Measurements from ENCODE around the gene ATP5PB.

The ATP5PB gene

GRCh38 chr1:111446967-111447892 lies 2.0 kb upstream of the ATP5PB start:
- DNase-seq = no peak

GRCh38 chr1:111448482-111448917 lies 764 bp upstream of the ATP5PB start:
- DNase-seq = peak; percentile 27

- no peak for DNase-seq
Measured at GRCh38 chr1:111449703-111450017, 396 bp downstream of the ATP5PB start.

- DNase-seq = no peak
Measured at GRCh38 chr1:111450185-111450584, 921 bp downstream of the ATP5PB start.

- no peak for DNase-seq
Measured at GRCh38 chr1:111452581-111452980, 3.3 kb downstream of the ATP5PB start.

- DNase-seq = no peak
Measured at GRCh38 chr1:111453706-111454105, 4.4 kb downstream of the ATP5PB start.

- DNase-seq = no peak
Measured at GRCh38 chr1:111454859-111455641, 5.8 kb downstream of the ATP5PB start.

GRCh38 chr1:111455642-111456031 lies 6.4 kb downstream of the ATP5PB start:
- DNase-seq = no peak

- no peak for DNase-seq
Measured at GRCh38 chr1:111461765-111462164, 12.5 kb downstream of the ATP5PB start.

GRCh38 chr1:111462370-111463028 lies 13.2 kb downstream of the ATP5PB start:
- DNase-seq = no peak

- peak; percentile 75 for DNase-seq
Measured at GRCh38 chr1:111463029-111463683, 13.9 kb downstream of the ATP5PB start.

- DNase-seq = no peak
Measured at GRCh38 chr1:111465754-111466153, 16.5 kb downstream of the ATP5PB start.

- DNase-seq = no peak
Measured at GRCh38 chr1:111466480-111466879, 17.2 kb downstream of the ATP5PB start.

GRCh38 chr1:111467865-111468716 lies 18.8 kb downstream of the ATP5PB start:
- peak; percentile 48 for DNase-seq

- DNase-seq = no peak
Measured at GRCh38 chr1:111468717-111469100, 19.4 kb downstream of the ATP5PB start.

GRCh38 chr1:111469539-111469938 lies 20.3 kb downstream of the ATP5PB start:
- DNase-seq = no peak

GRCh38 chr1:111470596-111470995 lies 21.3 kb downstream of the ATP5PB start:
- DNase-seq = no peak

- DNase-seq = peak; percentile 65
Measured at GRCh38 chr1:111471012-111471411, 21.7 kb downstream of the ATP5PB start.

- DNase-seq = no peak
Measured at GRCh38 chr1:111471538-111471937, 22.3 kb downstream of the ATP5PB start.

- no peak for DNase-seq
Measured at GRCh38 chr1:111474106-111474505, 24.8 kb downstream of the ATP5PB start.

- no peak for DNase-seq
Measured at GRCh38 chr1:111474521-111474920, 25.3 kb downstream of the ATP5PB start.

GRCh38 chr1:111475701-111476100 lies 26.4 kb downstream of the ATP5PB start:
- no peak for DNase-seq

Data from hematopoietic multipotent progenitor cell treated with erythropoietin and hydrocortisone succinate and interleukin-3 and kit ligand, for 8 days (in vitro differentiated cells).